GM20431 (cell line): ENCODE measurements around the gene GPR32.
"Not testable (repeated sequence)": the region's sequence is repeated elsewhere in the genome, so short reads cannot be mapped to it uniquely, and the experiment has no call there.

Source experiments
- in situ Hi-C: fragments of 300-500 bp; cut with MseI, MboI; formaldehyde crosslinking; loops from one replicate; pipeline ENCODE4 v1.15.0; 2020; ENCODE audit warnings: low sequenced_read_pairs; ENCODE audit not compliant: unreplicated experiment

GPR32 gene

GRCh38 chr19:50796634-50797428 lies 26.6 kb downstream of the GPR32 start:
- in situ Hi-C loops = loop anchor here (10.0 to 25.0 kb wide), 3 partner anchors 118 to 435 kb away; partner anchors contain the start of genes KLK4 and NAPSA

- in situ Hi-C loops = loop anchor here (10.0 to 25.0 kb wide), 3 partner anchors 117 to 435 kb away; partner anchors contain the start of genes KLK4 and NAPSA
Observed at GRCh38 chr19:50797429-50797780, 27.1 kb downstream of the GPR32 start.

DNA sequence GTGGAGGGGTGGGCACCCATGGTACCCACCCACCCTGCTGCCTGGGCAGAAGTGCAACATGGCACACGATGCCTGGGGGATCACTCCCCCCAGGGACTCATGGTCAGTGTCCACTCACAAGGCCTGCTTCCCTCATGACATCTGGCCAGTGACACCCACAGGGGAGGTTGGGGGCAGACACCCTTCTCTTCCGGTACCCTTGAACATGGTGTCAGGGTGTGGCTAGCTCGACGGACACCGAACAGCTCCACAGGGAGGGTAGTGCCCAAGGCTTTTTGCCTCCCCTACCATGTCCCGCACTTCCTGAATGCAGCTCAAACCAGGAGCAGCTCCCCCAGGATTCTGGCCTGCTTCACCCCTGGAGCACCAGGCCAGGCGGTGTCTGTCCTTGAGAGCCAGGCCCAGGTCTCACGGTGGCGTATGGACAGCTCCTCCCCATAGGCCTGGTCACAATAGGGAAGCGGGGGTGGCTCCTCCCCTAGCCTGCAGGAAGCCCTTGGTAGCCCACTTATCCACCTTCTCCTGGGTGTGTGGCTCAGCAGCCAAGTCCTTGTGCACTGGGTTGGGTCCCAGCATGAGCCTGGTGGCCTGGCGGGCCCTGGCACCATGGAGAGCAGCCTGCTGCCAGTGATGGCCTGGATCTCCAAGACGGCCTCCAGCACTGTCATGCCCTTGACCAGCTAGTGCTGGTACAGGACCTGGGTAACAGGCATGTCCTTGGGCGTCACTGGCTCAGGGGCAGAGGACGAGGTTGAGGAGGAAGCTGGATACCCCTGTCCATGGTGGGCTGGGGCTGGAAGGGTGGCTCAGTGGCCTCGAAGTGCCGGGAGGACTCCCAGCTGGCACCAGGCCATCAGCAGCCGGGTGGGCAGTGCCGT lies 27.8 kb downstream of the GPR32 start:
- in situ Hi-C loops = loop anchor here (10.0 to 25.0 kb wide), 3 partner anchors 117 to 436 kb away; partner anchors contain the start of genes KLK4 and NAPSA

DNA sequence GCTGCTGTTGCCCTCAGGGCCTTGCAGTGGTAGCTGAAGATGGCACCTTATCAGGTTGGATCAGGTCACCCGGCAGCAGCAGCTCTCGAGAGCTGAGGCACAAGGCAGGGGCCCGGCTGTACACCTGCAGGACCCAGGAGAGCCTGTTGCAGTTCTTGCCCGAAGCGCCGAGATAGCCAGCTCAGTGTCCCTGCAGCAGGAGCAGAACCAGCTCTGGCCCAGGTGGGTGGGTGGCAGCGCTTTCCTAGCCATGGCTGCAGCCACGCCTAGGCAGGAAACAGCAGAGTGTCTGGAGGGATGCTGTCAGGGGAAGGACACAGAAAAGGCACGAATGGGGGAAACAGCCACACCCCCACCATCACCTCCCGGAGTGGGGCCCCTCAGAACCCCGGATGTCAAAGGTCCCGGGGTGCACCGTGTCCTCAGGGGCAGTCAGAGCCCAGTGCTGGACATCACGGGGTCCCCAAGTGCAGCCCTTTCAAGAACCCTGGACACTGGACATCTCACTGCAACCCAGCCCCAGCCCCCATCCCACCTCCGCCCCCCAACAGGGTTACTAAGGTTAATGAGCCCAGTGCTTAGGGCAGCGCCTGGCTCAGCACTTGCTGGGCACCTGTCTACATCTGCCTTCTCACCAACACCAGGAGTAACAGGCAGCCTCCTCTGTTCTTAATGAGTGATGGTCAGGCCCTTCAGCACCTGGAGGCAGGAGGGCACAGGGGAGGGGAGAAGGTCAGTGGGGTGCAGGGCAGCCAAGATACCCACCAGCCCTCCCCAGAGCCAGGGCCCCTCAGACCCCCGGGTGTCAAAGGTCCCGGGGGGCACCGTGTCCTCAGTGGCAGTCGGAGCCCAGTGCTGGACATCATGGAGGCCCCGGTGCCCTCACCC lies 28.6 kb downstream of the GPR32 start:
- in situ Hi-C loops = loop anchor here (10.0 to 25.0 kb wide), 3 partner anchors 116 to 437 kb away; partner anchors contain the start of genes KLK4 and NAPSA

- in situ Hi-C loops = loop anchor here (10.0 to 25.0 kb wide), 3 partner anchors 115 to 437 kb away; partner anchors contain the start of genes KLK4 and NAPSA
Observed at GRCh38 chr19:50799547-50799851, 29.2 kb downstream of the GPR32 start.

DNA sequence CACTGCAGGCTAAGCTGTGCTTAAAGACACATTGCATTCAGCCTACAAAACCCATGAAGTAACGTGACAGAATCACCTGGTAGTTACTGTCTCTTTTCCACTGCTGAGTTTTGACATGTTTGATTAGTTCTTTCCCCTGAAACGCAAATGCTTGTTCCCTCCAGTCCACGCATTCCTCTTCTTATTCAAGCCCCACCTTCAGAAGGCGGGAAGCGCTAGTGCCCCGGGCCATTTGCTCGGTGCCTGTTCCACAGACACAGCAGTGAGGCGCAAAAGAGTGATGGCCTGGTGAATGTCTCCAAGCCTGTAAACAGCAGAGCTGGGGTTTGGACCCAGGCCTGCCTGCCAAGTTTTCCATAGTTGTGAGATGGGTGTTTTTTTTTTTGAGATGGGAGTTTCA lies 30.8 kb downstream of the GPR32 start:
- in situ Hi-C loops = no loop called here

GRCh38 chr19:50803633-50804419 lies 33.6 kb downstream of the GPR32 start:
- in situ Hi-C loops = no loop called here

- in situ Hi-C loops = no loop called here
Observed at GRCh38 chr19:50804420-50805272, 34.4 kb downstream of the GPR32 start.

DNA sequence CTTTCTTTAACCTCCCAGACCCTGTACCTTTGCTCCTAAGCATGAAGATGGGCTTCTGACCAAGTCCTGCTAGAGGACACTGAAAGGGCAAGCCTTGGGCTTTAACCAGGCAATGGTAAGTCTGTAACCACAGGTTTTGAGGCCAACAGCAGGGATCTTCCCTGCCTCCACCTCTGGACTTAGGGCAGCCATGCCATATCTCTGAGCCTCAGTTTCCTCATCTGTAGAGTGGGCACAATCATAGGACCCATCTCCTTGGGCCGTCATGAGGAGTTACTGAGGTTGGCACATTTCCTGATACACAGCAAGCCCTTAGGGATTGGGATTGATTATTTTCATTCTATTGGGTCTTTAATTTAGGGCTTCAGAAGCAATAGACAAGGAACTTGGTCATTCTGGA lies 38.6 kb downstream of the GPR32 start:
- in situ Hi-C loops = no loop called here

- in situ Hi-C loops = not testable (repeated sequence)
Observed at GRCh38 chr19:50811622-50812238, 41.5 kb downstream of the GPR32 start.

- in situ Hi-C loops = no loop called here
Observed at GRCh38 chr19:50812474-50812873, 42.2 kb downstream of the GPR32 start.

DNA sequence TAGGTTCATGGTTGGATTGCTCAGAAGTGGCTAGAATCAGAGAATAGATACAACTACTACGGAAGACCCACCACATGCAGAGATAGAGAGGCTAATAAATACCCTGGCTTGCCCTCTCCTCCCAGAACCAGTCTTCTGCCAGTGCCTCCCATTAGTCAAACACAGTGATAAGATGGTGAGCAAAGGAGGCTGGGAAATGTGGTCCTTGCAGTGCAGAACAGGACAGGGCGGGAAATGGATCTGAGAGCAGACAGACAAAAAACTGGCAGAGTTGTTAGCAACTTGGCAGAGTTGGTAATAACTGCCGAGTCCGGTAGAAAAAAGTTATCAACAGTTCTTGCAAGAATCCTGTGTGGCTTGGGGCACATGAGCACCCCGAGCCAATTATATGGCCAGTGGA lies 44.6 kb downstream of the GPR32 start:
- in situ Hi-C loops = no loop called here

DNA sequence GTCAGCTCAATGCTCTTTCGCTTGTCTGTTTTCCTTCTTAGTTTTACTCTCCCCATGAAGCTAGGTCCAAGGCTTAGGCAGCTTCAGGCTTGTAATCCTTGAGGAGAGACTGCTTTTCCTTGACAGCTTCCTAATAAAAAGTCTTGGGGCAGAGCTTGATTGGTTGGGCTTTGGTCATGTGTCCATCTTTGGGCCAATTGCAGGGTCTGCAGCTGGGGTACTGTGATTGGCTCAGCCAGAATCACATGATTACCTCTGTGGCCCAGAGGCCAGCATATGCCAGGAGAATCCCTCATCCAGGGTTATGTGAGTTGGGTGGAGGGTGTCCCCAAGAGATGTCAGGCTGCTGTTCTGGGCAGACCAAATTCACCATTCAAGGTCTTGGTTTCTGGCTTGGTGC lies 45.2 kb downstream of the GPR32 start:
- in situ Hi-C loops = no loop called here

GRCh38 chr19:50817941-50818858 lies 47.9 kb downstream of the GPR32 start:
- in situ Hi-C loops = no loop called here

- in situ Hi-C loops = no loop called here
Observed at GRCh38 chr19:50818859-50819472, 48.7 kb downstream of the GPR32 start.

DNA sequence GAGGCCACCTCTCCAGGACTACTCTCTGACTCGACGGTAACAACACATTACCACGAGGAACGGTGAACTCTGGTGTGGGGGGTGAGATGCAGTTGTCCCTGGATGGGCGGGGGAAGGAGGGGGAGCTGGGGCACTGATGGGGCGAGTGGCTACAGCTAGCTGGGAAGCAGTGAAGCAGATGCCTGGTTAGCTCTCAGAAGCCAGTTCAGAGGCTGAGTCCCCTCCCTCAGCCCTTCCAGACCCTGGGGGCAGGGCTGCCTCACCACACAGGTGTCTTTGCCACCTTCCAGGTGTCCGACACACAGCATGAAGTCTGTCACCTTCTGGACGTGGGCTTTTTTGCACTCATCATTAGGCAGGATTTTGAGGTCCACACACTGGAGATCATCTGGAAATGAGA lies 49.4 kb downstream of the GPR32 start:
- in situ Hi-C loops = no loop called here

- in situ Hi-C loops = no loop called here
Observed at GRCh38 chr19:50820086-50820485, 49.8 kb downstream of the GPR32 start.
